Thoracic aorta (tissue), 2 donors: ENCODE data around the gene SNRNP70. TPM values are rescaled to one million over a fixed set of nuclear protein-coding genes. Genes with fewer than 3 reads are reported as not detected.
A peak's percentile ranks its signal among the peaks of the same experiment; 100 is the strongest.

Experiments used
- ATAC-seq: fragments of 150-250 bp; one replicate; pipeline ENCODE4 v1.8.0; 2017; ENCODE audit warnings: low read depth; ENCODE audit not compliant: insufficient number of reproducible peaks, low FRiP score
- DNase-seq: peaks from one replicate; pipeline ENCODE4 v3.0.0-alpha.2; 2020; ENCODE audit warnings: low spot score
- H3K27ac ChIP-seq, 2 donors: fragments of 200-600 bp; sonication (generic); 1 replicate in 1 of 2; 2 replicates in 1 of 2; pipeline ENCODE4 v1.5.1; 2016; ENCODE audit warnings: mild to moderate bottlenecking in 2 of 2, moderate library complexity in 2 of 2
- H3K27me3 ChIP-seq: fragments of 200-600 bp; sonication (generic); replicated peaks from 2 replicates; pipeline ENCODE4 v1.6.0; 2016; ENCODE audit warnings: mild to moderate bottlenecking; ENCODE audit not compliant: insufficient read depth
- H3K36me3 ChIP-seq: fragments of 200-600 bp; sonication (generic); one replicate; pipeline ENCODE4 v1.5.1; 2016
- H3K4me1 ChIP-seq, 2 donors: fragments of 200-600 bp; sonication (generic); 1 replicate in 1 of 2; 2 replicates in 1 of 2; pipeline versions ENCODE4 v1.5.1 to v1.6.0; 2016; ENCODE audit warnings: low read depth in 2 of 2, mild to moderate bottlenecking in 1 of 2; ENCODE audit not compliant: control insufficient read depth in 1 of 2
- H3K4me3 ChIP-seq: fragments of 200-600 bp; sonication (generic); 2 replicates; pipeline ENCODE4 v1.5.1; 2016; ENCODE audit warnings: mild to moderate bottlenecking
- H3K9me3 ChIP-seq: fragments of 200-600 bp; sonication (generic); 2 replicates; pipeline ENCODE4 v1.5.1; 2016
- total RNA-seq, 2 donors: library from RNA; depleted of rRNA; stranded (reverse); fragments of >200 nt; gene quantifications; one replicate each; pipeline versions ENCODE4 v1.1.0 to v1.2.3, GENCODE V29; 2016
- TF ChIP-seq, protein P1 (sequence below): fragments of 200-600 bp; sonication (generic); IDR thresholded peaks from one replicate; pipeline ENCODE4 v1.5.1; 2019; ENCODE audit warnings: antibody characterized with exemption

Gene SNRNP70
- total RNA-seq, 2 donors from 2014 or later, result 339 to 438 TPM

DNA sequence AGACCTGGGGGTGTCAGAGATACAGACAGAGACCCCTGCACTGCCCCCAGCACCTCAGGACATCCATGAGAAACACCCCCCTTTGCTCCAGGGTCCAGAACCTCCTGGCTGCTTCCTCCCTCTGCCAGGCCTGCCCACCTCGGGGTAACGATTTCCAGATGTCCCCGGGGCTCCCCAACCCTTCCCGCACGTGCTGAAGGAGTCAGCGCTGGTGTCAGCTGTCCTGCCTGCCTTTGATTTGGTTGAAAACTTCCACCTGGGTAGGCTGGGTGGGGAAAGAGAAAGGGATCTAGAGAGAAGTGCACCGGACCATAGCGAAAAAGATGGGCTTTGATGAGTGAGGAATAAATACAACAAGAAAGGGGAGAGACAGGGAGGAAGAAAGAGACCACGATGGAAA is 26.2 kb upstream of the SNRNP70 start:
- ATAC-seq, result no peak
- DNase-seq, result no peak
- H3K36me3 ChIP-seq, result no peaks in the 10 kb centered on the region
- no peak overlapping the region for H3K27ac ChIP-seq
- no peaks in the 10 kb centered on the region for H3K9me3 ChIP-seq
- H3K4me1 ChIP-seq, result peaks cover 3 to 18% of the 10 kb centered on the region in 2 donors
- no peaks in the 10 kb centered on the region for H3K27me3 ChIP-seq
- TF ChIP-seq, protein P1, sequence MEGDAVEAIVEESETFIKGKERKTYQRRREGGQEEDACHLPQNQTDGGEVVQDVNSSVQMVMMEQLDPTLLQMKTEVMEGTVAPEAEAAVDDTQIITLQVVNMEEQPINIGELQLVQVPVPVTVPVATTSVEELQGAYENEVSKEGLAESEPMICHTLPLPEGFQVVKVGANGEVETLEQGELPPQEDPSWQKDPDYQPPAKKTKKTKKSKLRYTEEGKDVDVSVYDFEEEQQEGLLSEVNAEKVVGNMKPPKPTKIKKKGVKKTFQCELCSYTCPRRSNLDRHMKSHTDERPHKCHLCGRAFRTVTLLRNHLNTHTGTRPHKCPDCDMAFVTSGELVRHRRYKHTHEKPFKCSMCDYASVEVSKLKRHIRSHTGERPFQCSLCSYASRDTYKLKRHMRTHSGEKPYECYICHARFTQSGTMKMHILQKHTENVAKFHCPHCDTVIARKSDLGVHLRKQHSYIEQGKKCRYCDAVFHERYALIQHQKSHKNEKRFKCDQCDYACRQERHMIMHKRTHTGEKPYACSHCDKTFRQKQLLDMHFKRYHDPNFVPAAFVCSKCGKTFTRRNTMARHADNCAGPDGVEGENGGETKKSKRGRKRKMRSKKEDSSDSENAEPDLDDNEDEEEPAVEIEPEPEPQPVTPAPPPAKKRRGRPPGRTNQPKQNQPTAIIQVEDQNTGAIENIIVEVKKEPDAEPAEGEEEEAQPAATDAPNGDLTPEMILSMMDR, result no peak
- no peak overlapping the region for H3K4me3 ChIP-seq

DNA sequence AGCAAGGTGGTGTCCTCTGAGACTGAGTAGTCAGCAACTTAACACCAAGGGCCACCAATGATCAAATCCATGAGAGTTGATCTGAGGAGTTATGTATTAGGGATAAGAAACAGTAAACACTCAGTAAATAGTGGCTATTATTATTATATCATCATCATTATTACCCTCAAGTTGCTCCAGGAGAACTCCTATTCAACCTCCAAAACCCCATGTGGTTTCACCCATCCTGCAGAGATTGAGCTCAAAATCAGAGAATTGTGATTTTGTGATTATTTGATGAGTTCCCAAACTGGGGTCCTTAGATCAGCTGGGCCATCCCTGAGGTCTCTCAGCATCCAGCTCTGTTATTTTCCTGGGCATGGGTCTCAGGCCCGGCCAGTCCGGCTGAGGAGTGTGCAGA is 24.3 kb upstream of the SNRNP70 start:
- peaks cover 3 to 18% of the 10 kb centered on the region in 2 donors for H3K4me1 ChIP-seq
- no peaks in the 10 kb centered on the region for H3K9me3 ChIP-seq
- no peaks in the 10 kb centered on the region for H3K36me3 ChIP-seq
- DNase-seq (no peak), ATAC-seq (no peak)
- no peaks in the 10 kb centered on the region for H3K27me3 ChIP-seq
- TF ChIP-seq, protein P1, result no peak
- H3K27ac ChIP-seq, result no peak overlapping the region
- H3K4me3 ChIP-seq, result no peak overlapping the region

DNA sequence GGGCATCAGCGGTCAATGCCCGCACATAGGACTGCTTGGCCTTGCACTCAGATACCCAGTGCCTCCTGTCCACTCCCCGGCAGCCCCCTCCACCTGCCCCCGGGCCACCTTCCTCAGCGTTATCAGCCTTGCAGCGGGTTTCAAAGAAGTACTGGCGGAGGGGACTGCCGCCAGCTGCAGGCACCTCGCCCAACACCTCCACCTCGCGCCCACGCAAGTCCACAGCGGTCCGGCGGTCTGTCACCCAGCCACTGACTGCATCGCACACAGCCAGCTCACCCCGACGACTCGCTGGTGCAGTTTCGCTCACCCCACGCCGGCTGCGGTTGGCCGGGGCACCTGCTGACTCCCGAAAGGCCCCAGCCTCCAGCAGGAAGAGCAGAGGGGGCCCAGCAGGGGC is 23.8 kb upstream of the SNRNP70 start:
- H3K36me3 ChIP-seq, result no peaks in the 10 kb centered on the region
- H3K4me1 ChIP-seq, result peaks cover 3 to 17% of the 10 kb centered on the region in 2 donors
- no peak overlapping the region for H3K27ac ChIP-seq
- H3K9me3 ChIP-seq, result no peaks in the 10 kb centered on the region
- H3K27me3 ChIP-seq, result no peaks in the 10 kb centered on the region
- ATAC-seq (no peak), DNase-seq (no peak)
- TF ChIP-seq, protein P1, result no peak
- H3K4me3 ChIP-seq, result no peak overlapping the region

DNA sequence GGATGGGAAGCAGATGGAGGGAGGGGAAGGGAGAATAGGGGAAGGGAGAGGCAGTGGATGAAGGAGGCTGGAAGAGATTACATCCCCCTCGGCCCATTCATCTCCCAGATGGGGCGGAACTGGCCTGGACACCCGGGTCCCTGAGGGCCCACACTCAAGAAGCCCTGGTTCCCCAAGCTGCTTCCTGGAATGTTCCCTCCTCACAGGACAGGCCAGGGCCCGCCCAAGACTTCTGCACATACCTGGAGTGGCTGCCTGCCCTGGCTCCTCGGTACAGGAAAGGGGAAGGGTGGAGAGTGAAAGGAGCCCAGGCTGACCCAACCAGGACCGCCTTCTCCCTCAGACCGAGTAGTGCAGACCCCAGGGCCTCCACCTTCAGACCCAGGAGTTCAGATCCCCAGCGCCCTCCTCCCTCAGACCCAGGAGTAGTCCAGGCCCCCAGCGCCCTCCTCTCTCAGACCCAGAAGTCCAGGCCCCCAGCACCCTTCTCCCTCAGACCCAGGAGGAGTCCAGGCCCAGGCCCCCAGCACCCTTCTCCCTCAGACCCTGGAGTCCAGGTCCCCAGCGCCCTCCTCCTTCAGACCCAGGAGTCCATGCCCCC is 21.1 kb upstream of the SNRNP70 start:
- ATAC-seq (no peak), DNase-seq (no peak)
- no peaks in the 10 kb centered on the region for H3K9me3 ChIP-seq
- TF ChIP-seq, protein P1, result no peak
- no peaks in the 10 kb centered on the region for H3K36me3 ChIP-seq
- no peaks in the 10 kb centered on the region for H3K4me1 ChIP-seq
- no peak overlapping the region for H3K27ac ChIP-seq
- H3K27me3 ChIP-seq, result no peaks in the 10 kb centered on the region
- H3K4me3 ChIP-seq, result no peak overlapping the region

DNA sequence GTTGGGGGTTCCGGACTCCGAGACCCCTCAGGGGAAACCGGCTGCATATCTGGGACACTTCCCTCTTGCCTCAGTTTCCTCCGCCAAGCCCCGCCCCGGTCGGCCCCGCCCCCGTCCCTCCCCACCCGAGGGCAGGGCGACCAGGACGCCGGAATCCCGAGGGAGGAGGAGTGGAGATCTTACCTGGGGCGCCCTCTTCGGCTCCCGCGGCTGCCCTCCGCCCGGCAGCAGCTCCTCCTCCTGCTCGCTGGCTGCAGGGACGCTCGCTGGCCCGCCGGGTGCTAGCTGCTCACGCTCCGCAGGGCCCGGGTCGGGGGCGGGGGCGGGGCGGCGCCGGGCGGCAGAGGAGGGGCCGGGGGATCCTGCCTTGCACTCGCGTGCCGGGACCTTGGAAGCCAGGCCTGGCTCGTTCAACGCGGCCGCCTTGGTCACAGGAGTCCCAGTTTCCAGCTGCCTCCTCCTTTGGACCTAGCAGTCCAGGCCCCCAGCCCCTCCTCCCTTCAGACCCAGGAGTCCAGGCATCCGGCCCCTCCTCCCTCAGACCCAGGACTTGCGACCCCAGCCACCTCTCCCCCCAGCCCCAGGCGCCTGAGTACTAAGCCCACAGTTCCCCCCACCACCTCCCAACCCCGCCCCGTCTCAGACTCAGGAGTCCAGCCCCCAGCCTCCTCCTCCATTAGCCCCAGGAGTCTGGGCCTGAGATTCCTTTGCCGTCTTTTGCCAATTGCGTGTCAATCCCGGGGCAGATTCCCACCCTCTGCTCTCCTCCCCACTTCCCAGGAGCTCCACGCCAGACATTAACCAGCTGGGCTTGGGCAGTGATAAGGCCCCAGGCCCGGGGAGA is 20.3 kb upstream of the SNRNP70 start, which contains the start of gene NTF4:
Gene NTF4, minus strand, starts transcription at position 51 of the 844 bp plus-strand sequence. CDS start 2,821 bp downstream, outside the sequence.
- H3K27ac ChIP-seq, result no peak within 1 kb of the TSS
- TF ChIP-seq, protein P1, result no peak
- H3K4me1 ChIP-seq, result no peaks in the 10 kb centered on the region
- H3K36me3 ChIP-seq, result no peaks in the 10 kb centered on the region
- peak within 1 kb of the TSS; percentile 43 for H3K4me3 ChIP-seq
- DNase-seq (no peak), ATAC-seq (no peak)
- no peaks in the 10 kb centered on the region for H3K27me3 ChIP-seq
- H3K9me3 ChIP-seq, result no peaks in the 10 kb centered on the region
